ENCODE data around the gene TP53RK. TPM values are rescaled to one million over a fixed set of nuclear protein-coding genes. Genes with fewer than 3 reads are reported as not detected.
A peak's percentile ranks its signal among the peaks of the same experiment; 100 is the strongest.

The TP53RK gene
- total and polyA plus RNA-seq, 2 of the 13 experiments (the other 11 are each of a cell fraction or from before 2014, with no cell fraction given) = 12.9 to 25.5 TPM

GRCh38 chr20:46708172-46708860 is 19.1 kb upstream of the TP53RK start (continued):
- TF ChIP-seq NFKB2 (CRISPR knock-in tag; IDR thresholded peaks at IDR 0.05; ENCODE audit: borderline replicate concordance) = no peak
- peak; percentile 47; the same call in 1 of the 2 replicates for TF ChIP-seq ZNF281 (CRISPR knock-in tag; IDR thresholded peaks at IDR 0.05; ENCODE audit: borderline replicate concordance)
- TF ChIP-seq TERF1 (CRISPR knock-in tag; IDR thresholded peaks at IDR 0.05) = 0 out of 2 replicates have a peak, but pooled peaks have one; percentile 36
- peak; percentile 84 for TF ChIP-seq ZFX (CRISPR knock-in tag; IDR thresholded peaks at IDR 0.05; ENCODE audit: low read depth)
- peak; percentile 81; the same call in 1 of the 2 replicates for TF ChIP-seq MXD1 (CRISPR knock-in tag; IDR thresholded peaks at IDR 0.05)
- no peak for TF ChIP-seq ELF4 (CRISPR knock-in tag; IDR thresholded peaks at IDR 0.05; ENCODE audit: borderline replicate concordance)
- TF ChIP-seq CENPBD1 (CRISPR knock-in tag; IDR thresholded peaks at IDR 0.05; ENCODE audit: borderline replicate concordance, low read depth) = no peak
- peak; percentile 67; the same call in 1 of the 2 replicates for TF ChIP-seq CBX5 (CRISPR knock-in tag; IDR thresholded peaks at IDR 0.05; ENCODE audit: borderline replicate concordance)
- no peak for TF ChIP-seq CSRNP1 (CRISPR knock-in tag; IDR thresholded peaks at IDR 0.05)
- TF ChIP-seq TGIF2 (CRISPR knock-in tag; IDR thresholded peaks at IDR 0.05) = peak; percentile 59; the same call in 1 of the 2 replicates
- TF ChIP-seq, protein P1, sequence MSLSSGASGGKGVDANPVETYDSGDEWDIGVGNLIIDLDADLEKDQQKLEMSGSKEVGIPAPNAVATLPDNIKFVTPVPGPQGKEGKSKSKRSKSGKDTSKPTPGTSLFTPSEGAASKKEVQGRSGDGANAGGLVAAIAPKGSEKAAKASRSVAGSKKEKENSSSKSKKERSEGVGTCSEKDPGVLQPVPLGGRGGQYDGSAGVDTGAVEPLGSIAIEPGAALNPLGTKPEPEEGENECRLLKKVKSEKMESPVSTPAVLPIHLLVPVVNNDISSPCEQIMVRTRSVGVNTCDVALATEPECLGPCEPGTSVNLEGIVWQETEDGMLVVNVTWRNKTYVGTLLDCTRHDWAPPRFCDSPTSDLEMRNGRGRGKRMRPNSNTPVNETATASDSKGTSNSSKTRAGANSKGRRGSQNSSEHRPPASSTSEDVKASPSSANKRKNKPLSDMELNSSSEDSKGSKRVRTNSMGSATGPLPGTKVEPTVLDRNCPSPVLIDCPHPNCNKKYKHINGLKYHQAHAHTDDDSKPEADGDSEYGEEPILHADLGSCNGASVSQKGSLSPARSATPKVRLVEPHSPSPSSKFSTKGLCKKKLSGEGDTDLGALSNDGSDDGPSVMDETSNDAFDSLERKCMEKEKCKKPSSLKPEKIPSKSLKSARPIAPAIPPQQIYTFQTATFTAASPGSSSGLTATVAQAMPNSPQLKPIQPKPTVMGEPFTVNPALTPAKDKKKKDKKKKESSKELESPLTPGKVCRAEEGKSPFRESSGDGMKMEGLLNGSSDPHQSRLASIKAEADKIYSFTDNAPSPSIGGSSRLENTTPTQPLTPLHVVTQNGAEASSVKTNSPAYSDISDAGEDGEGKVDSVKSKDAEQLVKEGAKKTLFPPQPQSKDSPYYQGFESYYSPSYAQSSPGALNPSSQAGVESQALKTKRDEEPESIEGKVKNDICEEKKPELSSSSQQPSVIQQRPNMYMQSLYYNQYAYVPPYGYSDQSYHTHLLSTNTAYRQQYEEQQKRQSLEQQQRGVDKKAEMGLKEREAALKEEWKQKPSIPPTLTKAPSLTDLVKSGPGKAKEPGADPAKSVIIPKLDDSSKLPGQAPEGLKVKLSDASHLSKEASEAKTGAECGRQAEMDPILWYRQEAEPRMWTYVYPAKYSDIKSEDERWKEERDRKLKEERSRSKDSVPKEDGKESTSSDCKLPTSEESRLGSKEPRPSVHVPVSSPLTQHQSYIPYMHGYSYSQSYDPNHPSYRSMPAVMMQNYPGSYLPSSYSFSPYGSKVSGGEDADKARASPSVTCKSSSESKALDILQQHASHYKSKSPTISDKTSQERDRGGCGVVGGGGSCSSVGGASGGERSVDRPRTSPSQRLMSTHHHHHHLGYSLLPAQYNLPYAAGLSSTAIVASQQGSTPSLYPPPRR (CRISPR knock-in tag; IDR thresholded peaks at IDR 0.05; ENCODE audit: borderline replicate concordance) = 0 out of 2 replicates have a peak, but pooled peaks have one; percentile 39
- no peak for TF ChIP-seq KLF9 (CRISPR knock-in tag; IDR thresholded peaks at IDR 0.05; ENCODE audit: low read depth)
- peak; percentile 38; the same call in 1 of the 2 replicates for TF ChIP-seq RXRA (CRISPR knock-in tag; IDR thresholded peaks at IDR 0.05)
- 0 out of 2 replicates have a peak, but pooled peaks have one; percentile 42 for TF ChIP-seq ARNT2 (CRISPR knock-in tag; IDR thresholded peaks at IDR 0.05; ENCODE audit: low read depth)

Measured in HepG2 (cell line).